SJSA1 (cell line): ENCODE measurements around the gene SETD6. TPM values are rescaled to one million over a fixed set of nuclear protein-coding genes. Genes with fewer than 3 reads are reported as not detected.
"Not testable (repeated sequence)": the region's sequence is repeated elsewhere in the genome, so short reads cannot be mapped to it uniquely, and the experiment has no call there.

ENCODE experiments used
- DNase-seq, 2 experiments: peaks; one replicate each; pipeline ENCODE4 v3.0.0-alpha.2; 2015 to 2020; ENCODE audit warnings: low spot score in 2 of 2, low read depth in 1 of 2
- H3K27ac ChIP-seq: fragments of 250-450 bp; sonication (Bioruptor Pico); 2 replicates; pipeline ENCODE4 v1.5.1; 2020; ENCODE audit warnings: mild to moderate bottlenecking, moderate library complexity
- H3K27me3 ChIP-seq: fragments of 250-450 bp; sonication (Bioruptor Pico); replicated peaks from 2 replicates; pipeline ENCODE4 v1.5.1; 2020; ENCODE audit warnings: mild to moderate bottlenecking, moderate library complexity
- H3K36me3 ChIP-seq: fragments of 250-450 bp; sonication (Bioruptor Pico); 2 replicates; pipeline ENCODE4 v1.5.1; 2020; ENCODE audit warnings: mild to moderate bottlenecking
- H3K4me1 ChIP-seq: fragments of 250-450 bp; sonication (Bioruptor Pico); replicated peaks from 2 replicates; pipeline ENCODE4 v1.6.1; 2021; ENCODE audit warnings: mild to moderate bottlenecking
- H3K4me3 ChIP-seq: fragments of 250-450 bp; sonication (Bioruptor Pico); 2 replicates; pipeline ENCODE4 v1.5.1; 2020; ENCODE audit warnings: mild to moderate bottlenecking
- H3K9me3 ChIP-seq: fragments of 250-450 bp; sonication (Bioruptor Pico); replicated peaks from 2 replicates; pipeline ENCODE4 v1.5.1; 2020; ENCODE audit warnings: mild to moderate bottlenecking
- total RNA-seq: library from RNA; depleted of rRNA; stranded (reverse); fragments of >200 nt; shearing (Covaris generic); gene quantifications from 2 replicates; pipeline ENCODE4 v1.2.3, GENCODE V29; 2014

Gene SETD6
- total RNA-seq, 1 experiment from 2014 or later = 1.1 TPM

- H3K27ac ChIP-seq = no peak overlapping the region
- no peaks in the 10 kb centered on the region for H3K9me3 ChIP-seq
- no peak for DNase-seq
- no peak overlapping the region for H3K4me3 ChIP-seq
- H3K27me3 ChIP-seq = no peaks in the 10 kb centered on the region
- H3K4me1 ChIP-seq = peaks cover 7% of the 10 kb centered on the region
- H3K36me3 ChIP-seq = no peaks in the 10 kb centered on the region
These were observed 30.0 kb upstream of the SETD6 start for GRCh38 chr16:58485184-58485887.

DNA sequence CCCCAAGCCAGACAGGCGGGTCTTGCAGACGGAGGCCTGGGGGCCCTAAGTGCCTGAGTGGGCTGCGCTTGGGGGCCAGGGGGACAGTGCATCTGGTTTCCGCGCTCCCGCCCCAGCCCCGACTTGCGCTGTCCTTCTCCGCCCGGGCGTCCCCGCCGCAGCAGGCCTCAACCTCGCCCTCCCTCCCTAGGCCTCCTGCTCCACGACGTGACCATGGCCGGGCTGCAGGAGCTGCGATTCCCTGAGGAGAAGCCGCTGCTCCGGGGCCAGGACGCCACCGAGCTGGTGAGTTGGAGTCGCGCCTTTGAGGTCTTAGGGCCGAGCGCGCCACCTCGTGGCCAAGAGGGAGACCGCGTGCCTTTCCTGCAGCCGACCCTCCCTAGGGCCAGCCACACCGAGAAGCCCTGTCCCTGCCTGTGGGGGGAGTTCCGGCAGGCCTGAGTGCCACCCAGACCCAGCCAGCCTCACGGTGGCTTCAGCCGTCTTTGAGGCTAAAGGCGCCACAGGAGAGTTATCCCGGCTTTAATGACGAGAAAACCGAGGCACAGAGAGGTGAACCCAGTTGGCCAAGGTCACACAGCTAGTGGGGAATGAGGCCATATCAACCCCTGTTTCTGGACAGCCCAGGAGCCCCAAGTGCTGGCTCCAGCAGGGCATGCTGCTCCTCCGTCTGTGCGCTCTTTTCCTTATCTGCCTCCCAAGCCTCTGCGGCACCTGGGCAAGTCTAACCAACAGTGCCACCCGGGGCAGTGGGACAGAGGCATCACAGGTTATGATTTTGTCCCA lies 27.6 kb upstream of the SETD6 start:
- H3K9me3 ChIP-seq = no peaks in the 10 kb centered on the region
- no peaks in the 10 kb centered on the region for H3K36me3 ChIP-seq
- no peak overlapping the region for H3K27ac ChIP-seq
- peaks cover 7% of the 10 kb centered on the region for H3K4me1 ChIP-seq
- H3K27me3 ChIP-seq = no peaks in the 10 kb centered on the region
- DNase-seq = peak; percentile 50 to 85
- no peak overlapping the region for H3K4me3 ChIP-seq

DNA sequence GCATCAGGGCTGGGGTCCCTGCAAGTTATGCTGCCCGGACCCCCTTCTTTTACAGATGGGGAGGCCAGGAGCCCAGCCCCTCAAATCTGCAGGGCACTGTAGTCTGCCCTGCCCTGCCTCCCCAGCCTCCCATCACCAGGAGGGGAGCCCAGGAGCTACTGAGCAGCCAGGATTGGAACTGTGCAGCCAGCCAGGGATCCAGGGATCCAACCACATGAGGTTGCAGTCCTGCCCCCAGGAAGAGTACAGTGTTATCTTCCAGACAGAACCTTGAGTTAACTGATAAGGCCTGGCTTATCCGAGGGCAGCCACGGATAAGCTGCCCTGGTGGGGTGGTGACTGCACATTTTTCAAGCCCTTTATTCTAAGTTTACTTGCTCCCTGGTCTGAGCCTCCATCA lies 26.8 kb upstream of the SETD6 start:
- no peak overlapping the region for H3K27ac ChIP-seq
- no peaks in the 10 kb centered on the region for H3K36me3 ChIP-seq
- H3K9me3 ChIP-seq = no peaks in the 10 kb centered on the region
- no peak for DNase-seq
- peaks cover 7% of the 10 kb centered on the region for H3K4me1 ChIP-seq
- H3K4me3 ChIP-seq = no peak overlapping the region
- no peaks in the 10 kb centered on the region for H3K27me3 ChIP-seq

DNA sequence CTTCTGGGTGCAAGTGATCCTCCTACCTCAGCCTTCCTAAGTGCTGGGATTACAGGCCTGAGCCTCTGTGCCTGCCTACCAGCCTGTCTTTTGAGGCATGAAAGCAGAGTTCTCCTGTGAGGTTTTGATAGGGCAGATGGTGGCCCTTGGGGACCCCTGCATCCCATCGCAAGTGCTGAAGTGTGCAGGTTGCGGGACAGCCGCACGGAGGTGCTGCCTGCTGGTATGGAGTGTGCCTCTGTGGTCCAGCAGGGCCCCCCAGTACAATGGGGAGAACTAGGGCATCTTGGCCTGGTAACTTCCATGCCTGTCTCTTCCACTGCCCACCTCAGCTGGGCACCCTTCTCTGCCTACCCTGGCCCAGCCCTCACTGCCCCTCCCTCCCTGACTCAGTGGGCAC lies 25.3 kb upstream of the SETD6 start:
- no peaks in the 10 kb centered on the region for H3K27me3 ChIP-seq
- no peaks in the 10 kb centered on the region for H3K36me3 ChIP-seq
- DNase-seq = no peak
- peaks cover 7% of the 10 kb centered on the region for H3K4me1 ChIP-seq
- no peak overlapping the region for H3K4me3 ChIP-seq
- no peaks in the 10 kb centered on the region for H3K9me3 ChIP-seq
- no peak overlapping the region for H3K27ac ChIP-seq

- H3K36me3 ChIP-seq, H3K4me3 ChIP-seq, H3K27ac ChIP-seq, H3K9me3 ChIP-seq, DNase-seq, H3K27me3 ChIP-seq: not testable (repeated sequence)
- peaks cover 11% of the 10 kb centered on the region for H3K4me1 ChIP-seq
These were observed 24.8 kb upstream of the SETD6 start for GRCh38 chr16:58490539-58490938.

DNA sequence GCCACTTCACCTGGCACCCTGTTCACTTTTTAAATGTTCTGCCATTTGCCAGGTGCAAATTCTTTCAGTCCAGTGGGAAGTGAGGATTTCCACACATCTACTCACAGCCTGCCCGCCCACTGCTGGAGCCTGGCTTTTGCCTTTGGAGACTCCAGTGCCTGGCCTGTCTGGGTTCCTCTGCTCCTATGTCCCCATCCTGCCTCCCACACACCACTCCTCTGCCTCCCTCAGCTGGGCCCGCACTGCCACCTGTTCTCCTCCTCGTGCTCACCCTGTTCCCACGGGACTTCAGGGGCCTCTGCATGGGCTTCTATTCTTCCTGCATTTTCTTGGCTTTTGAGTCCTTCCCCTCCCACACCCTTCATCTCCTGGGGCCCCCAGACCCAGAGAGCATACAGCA lies 23.3 kb upstream of the SETD6 start:
- H3K27me3 ChIP-seq = no peaks in the 10 kb centered on the region
- H3K4me1 ChIP-seq = peaks cover 12% of the 10 kb centered on the region
- no peak for DNase-seq
- no peak overlapping the region for H3K4me3 ChIP-seq
- no peaks in the 10 kb centered on the region for H3K9me3 ChIP-seq
- H3K36me3 ChIP-seq = no peaks in the 10 kb centered on the region
- H3K27ac ChIP-seq = no peak overlapping the region

GRCh38 chr16:58492735-58493134 lies 22.6 kb upstream of the SETD6 start:
- H3K27me3 ChIP-seq = no peaks in the 10 kb centered on the region
- no peak for DNase-seq
- H3K4me3 ChIP-seq = no peak overlapping the region
- H3K4me1 ChIP-seq = peaks cover 8% of the 10 kb centered on the region
- no peaks in the 10 kb centered on the region for H3K36me3 ChIP-seq
- H3K27ac ChIP-seq = no peak overlapping the region
- no peaks in the 10 kb centered on the region for H3K9me3 ChIP-seq

GRCh38 chr16:58493756-58494431 lies 21.4 kb upstream of the SETD6 start:
- H3K4me1 ChIP-seq = peaks cover 5% of the 10 kb centered on the region
- no peaks in the 10 kb centered on the region for H3K9me3 ChIP-seq
- no peak for DNase-seq
- no peaks in the 10 kb centered on the region for H3K27me3 ChIP-seq
- H3K27ac ChIP-seq = no peak overlapping the region
- H3K4me3 ChIP-seq = no peak overlapping the region
- no peaks in the 10 kb centered on the region for H3K36me3 ChIP-seq

GRCh38 chr16:58494981-58495520 lies 20.3 kb upstream of the SETD6 start:
- no peak overlapping the region for H3K4me3 ChIP-seq
- no peaks in the 10 kb centered on the region for H3K9me3 ChIP-seq
- DNase-seq = peak; percentile 79 to 91
- no peaks in the 10 kb centered on the region for H3K36me3 ChIP-seq
- peak overlapping the region; percentile 44 for H3K27ac ChIP-seq
- peaks cover 10% of the 10 kb centered on the region for H3K4me1 ChIP-seq
- H3K27me3 ChIP-seq = no peaks in the 10 kb centered on the region

DNA sequence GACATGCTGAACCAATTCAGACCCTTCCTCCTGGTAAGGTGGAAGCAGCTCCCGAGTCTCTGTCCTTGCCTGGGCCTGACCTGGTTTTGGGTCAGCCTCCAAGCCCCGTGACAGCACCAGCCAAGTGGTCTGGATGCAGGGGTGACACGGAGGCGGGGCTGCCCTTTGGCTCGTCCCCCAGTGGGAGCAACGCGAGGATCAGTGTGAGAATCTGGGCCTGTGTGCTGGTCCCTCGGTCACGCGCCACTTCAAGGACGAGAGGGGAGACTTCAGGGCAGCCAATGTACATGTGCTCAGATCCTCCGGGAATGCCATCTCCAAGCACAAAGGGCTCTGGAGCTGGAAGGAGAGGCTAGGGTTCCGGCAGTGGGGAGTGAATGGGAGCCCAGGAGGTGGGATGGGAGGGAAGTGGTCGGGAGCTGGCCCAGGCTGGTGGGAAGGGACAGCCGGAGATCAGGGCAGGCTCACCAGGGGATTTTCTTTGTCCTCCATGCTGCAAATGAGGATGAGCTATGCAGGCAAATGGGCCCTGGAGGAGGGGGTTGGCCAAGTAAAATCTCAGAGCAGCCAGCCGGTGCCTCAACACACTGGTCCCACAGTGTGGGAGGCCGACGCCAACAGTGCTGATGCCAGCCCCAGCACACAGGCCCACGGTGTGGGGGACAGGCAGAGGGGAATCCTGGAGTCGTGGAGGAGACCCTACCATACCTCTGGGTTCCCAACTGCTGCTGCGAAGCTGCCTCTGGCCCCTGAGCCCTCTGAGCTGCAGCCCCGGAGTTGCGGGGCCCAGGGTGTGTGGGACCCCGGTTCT lies 19.6 kb upstream of the SETD6 start:
- peaks cover 17% of the 10 kb centered on the region for H3K4me1 ChIP-seq

DNA sequence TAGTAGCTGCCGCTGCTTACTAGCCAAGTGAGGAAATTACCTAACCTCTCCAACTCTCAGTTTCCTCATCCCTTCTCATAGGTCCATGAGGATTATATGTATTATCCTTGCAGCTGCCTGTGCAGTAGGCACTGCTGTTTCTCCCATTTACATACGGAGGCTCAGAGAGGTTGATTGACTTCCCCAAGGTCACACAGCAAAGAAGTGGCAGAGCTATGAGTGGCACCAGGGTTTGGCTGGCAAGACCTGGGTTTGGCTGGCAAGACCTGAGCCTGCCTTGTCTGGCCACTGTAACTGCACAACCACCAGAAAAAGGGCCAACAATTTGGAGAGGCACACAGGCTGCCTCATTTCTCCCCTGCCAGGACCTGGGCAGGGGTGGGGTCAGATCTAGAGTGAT lies 17.8 kb upstream of the SETD6 start:
- Histone ChIP-seq H3K27ac (no peak overlapping the region), H3K27me3 (no peaks in the 10 kb centered on the region), H3K4me3 (no peak overlapping the region), H3K36me3 (no peaks in the 10 kb centered on the region), H3K4me1 (peaks cover 18% of the 10 kb centered on the region), H3K9me3 (no peaks in the 10 kb centered on the region)
- DNase-seq = no peak

More for the DNA sequence above, 19.6 kb upstream of the SETD6 start:
- no peaks in the 10 kb centered on the region for H3K36me3 ChIP-seq
- DNase-seq = no peak
- H3K4me3 ChIP-seq = no peak overlapping the region
- no peaks in the 10 kb centered on the region for H3K27me3 ChIP-seq
- H3K27ac ChIP-seq = peak overlapping the region; percentile 44
- no peaks in the 10 kb centered on the region for H3K9me3 ChIP-seq

GRCh38 chr16:58497935-58498334 lies 17.4 kb upstream of the SETD6 start:
- no peak for DNase-seq
- Histone ChIP-seq H3K4me1 (peaks cover 18% of the 10 kb centered on the region), H3K36me3 (no peaks in the 10 kb centered on the region), H3K9me3 (no peaks in the 10 kb centered on the region), H3K27ac (no peak overlapping the region), H3K27me3 (no peaks in the 10 kb centered on the region), H3K4me3 (no peak overlapping the region)

GRCh38 chr16:58498341-58499091 lies 16.8 kb upstream of the SETD6 start:
- Histone ChIP-seq H3K4me1 (peaks cover 18% of the 10 kb centered on the region), H3K4me3 (no peak overlapping the region), H3K9me3 (no peaks in the 10 kb centered on the region), H3K36me3 (no peaks in the 10 kb centered on the region), H3K27ac (no peak overlapping the region), H3K27me3 (no peaks in the 10 kb centered on the region)
- DNase-seq = no peak
